GM19397 (cell line): Measurements from ENCODE around the gene HOXA10.

ENCODE experiments used
- ATAC-seq: cut with Tn5 transposase; IDR thresholded peaks from one replicate; pipeline ENCODE4 v1.9.1; 2021; ENCODE audit warnings: mild to moderate bottlenecking, moderate library complexity; ENCODE audit not compliant: unreplicated experiment

Gene HOXA10

GRCh38 chr7:27157702-27158431 is 16.3 kb downstream of the HOXA10 start:
- ATAC-seq = no peak

GRCh38 chr7:27156916-27157701 is 17.0 kb downstream of the HOXA10 start:
- no peak for ATAC-seq

GRCh38 chr7:27156508-27156898 is 17.6 kb downstream of the HOXA10 start, which contains the start of gene HOXA7:
HOXA7 (minus strand) TSS chr7:27156675; CDS start chr7:27156545, 130 bp downstream.
- ATAC-seq = no peak

- ATAC-seq = no peak
These were observed 18.2 kb downstream of the HOXA10 start for GRCh38 chr7:27155816-27156507.

GRCh38 chr7:27154901-27155815 is 19.0 kb downstream of the HOXA10 start:
- ATAC-seq = no peak

- no peak for ATAC-seq
These were observed 19.8 kb downstream of the HOXA10 start for GRCh38 chr7:27154369-27154768.

GRCh38 chr7:27153526-27153925 is 20.6 kb downstream of the HOXA10 start:
- no peak for ATAC-seq

- ATAC-seq = no peak
These were observed 21.2 kb downstream of the HOXA10 start for GRCh38 chr7:27152816-27153442.

- no peak for ATAC-seq
These were observed 21.9 kb downstream of the HOXA10 start, which contains the start of gene HOXA3 for GRCh38 chr7:27151931-27152815. HOXA3 (minus strand) TSS chr7:27152583; CDS start chr7:27110640, 41,943 bp downstream.

GRCh38 chr7:27151341-27151930 is 22.7 kb downstream of the HOXA10 start:
- ATAC-seq = no peak

GRCh38 chr7:27150568-27151340 is 23.4 kb downstream of the HOXA10 start:
- peak; percentile 72 for ATAC-seq

- no peak for ATAC-seq
These were observed 24.1 kb downstream of the HOXA10 start for GRCh38 chr7:27149842-27150567.

- ATAC-seq = no peak
These were observed 25.1 kb downstream of the HOXA10 start for GRCh38 chr7:27148756-27149641.

- ATAC-seq = no peak
These were observed 25.9 kb downstream of the HOXA10 start for GRCh38 chr7:27148031-27148755.

- ATAC-seq = no peak
These were observed 26.7 kb downstream of the HOXA10 start, which contains the start of gene HOXA6 for GRCh38 chr7:27147199-27148030. HOXA6 (minus strand) TSS chr7:27147774; CDS start chr7:27147749, 25 bp downstream.
